Measurements from ENCODE around the gene ENAM. TPM values are rescaled to one million over a fixed set of nuclear protein-coding genes. Genes with fewer than 3 reads are reported as not detected.

ENAM gene
- total and polyA plus RNA-seq, 9 of the 15 experiments (the other 6 are each of a cell fraction or from before 2014, with no cell fraction given): 0.04 to 0.09 (median 0.04) TPM; not detected in 6

GRCh38 chr4:70654605-70655011 is 26.1 kb downstream of the ENAM start (continued):
- peak; percentile 96 for TF ChIP-seq TEAD4 (IDR thresholded peaks at IDR 0.05; ENCODE audit: low read length)
- TF ChIP-seq TEAD4 (CRISPR knock-in tag; IDR thresholded peaks at IDR 0.05; ENCODE audit: borderline replicate concordance): no peak
- no peak for TF ChIP-seq ZKSCAN1 (IDR thresholded peaks at IDR 0.05; ENCODE audit: low read depth, low read length)
- TF ChIP-seq ZNF668 (CRISPR knock-in tag; IDR thresholded peaks at IDR 0.05): no peak
- TF ChIP-seq ZBTB12 (CRISPR knock-in tag; IDR thresholded peaks at IDR 0.05): no peak
- no peak for TF ChIP-seq ZNF165 (CRISPR knock-in tag; IDR thresholded peaks at IDR 0.05; ENCODE audit: borderline replicate concordance)
- peak; percentile 85 for TF ChIP-seq EP300 (IDR thresholded peaks at IDR 0.05; ENCODE audit: low read length)
- peak in 1 of 2 experiments; percentile 73; a peak in 2 of 4 replicates for TF ChIP-seq ZMIZ1 (IDR thresholded peaks at IDR 0.05; ENCODE audit: low read depth in 2 of 2, low read length in 2 of 2)
- no peak for TF ChIP-seq ELK3 (CRISPR knock-in tag; IDR thresholded peaks at IDR 0.05)
- TF ChIP-seq E2F1 (CRISPR knock-in tag; IDR thresholded peaks at IDR 0.05): no peak
- TF ChIP-seq RCOR1 (IDR thresholded peaks at IDR 0.05; ENCODE audit: borderline replicate concordance in 1 of 2, low read depth in 2 of 2, low read length in 2 of 2): peak in 1 of 2 experiments; percentile 67; a peak in 2 of 4 replicates
- TF ChIP-seq, protein P1, sequence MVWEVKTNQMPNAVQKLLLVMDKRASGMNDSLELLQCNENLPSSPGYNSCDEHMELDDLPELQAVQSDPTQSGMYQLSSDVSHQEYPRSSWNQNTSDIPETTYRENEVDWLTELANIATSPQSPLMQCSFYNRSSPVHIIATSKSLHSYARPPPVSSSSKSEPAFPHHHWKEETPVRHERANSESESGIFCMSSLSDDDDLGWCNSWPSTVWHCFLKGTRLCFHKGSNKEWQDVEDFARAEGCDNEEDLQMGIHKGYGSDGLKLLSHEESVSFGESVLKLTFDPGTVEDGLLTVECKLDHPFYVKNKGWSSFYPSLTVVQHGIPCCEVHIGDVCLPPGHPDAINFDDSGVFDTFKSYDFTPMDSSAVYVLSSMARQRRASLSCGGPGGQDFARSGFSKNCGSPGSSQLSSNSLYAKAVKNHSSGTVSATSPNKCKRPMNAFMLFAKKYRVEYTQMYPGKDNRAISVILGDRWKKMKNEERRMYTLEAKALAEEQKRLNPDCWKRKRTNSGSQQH (CRISPR knock-in tag; IDR thresholded peaks at IDR 0.05): no peak
- peak; percentile 38; the same call in 1 of the 2 replicates for TF ChIP-seq ZEB2 (IDR thresholded peaks at IDR 0.05)
- TF ChIP-seq JUN (IDR thresholded peaks at IDR 0.05; ENCODE audit: borderline replicate concordance, low read depth, low read length): 0 out of 2 replicates have a peak, but pooled peaks have one; percentile 21
- no peak for TF ChIP-seq JUN (CRISPR knock-in tag; IDR thresholded peaks at IDR 0.05; ENCODE audit: borderline replicate concordance)
- TF ChIP-seq, protein P2, sequence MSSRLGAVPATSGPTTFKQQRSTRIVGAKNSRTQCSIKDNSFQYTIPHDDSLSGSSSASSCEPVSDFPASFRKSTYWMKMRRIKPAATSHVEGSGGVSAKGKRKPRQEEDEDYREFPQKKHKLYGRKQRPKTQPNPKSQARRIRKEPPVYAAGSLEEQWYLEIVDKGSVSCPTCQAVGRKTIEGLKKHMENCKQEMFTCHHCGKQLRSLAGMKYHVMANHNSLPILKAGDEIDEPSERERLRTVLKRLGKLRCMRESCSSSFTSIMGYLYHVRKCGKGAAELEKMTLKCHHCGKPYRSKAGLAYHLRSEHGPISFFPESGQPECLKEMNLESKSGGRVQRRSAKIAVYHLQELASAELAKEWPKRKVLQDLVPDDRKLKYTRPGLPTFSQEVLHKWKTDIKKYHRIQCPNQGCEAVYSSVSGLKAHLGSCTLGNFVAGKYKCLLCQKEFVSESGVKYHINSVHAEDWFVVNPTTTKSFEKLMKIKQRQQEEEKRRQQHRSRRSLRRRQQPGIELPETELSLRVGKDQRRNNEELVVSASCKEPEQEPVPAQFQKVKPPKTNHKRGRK (tag; IDR thresholded peaks at IDR 0.05): no peak
- peak; percentile 63; the same call in 1 of the 2 replicates for TF ChIP-seq SMARCC2 (IDR thresholded peaks at IDR 0.05; ENCODE audit: low read depth)
- no peak for TF ChIP-seq FOXJ3 (CRISPR knock-in tag; IDR thresholded peaks at IDR 0.05)
- TF ChIP-seq FOXK2 (conservative IDR thresholded peaks at IDR 0.05 in 1 of 2, IDR thresholded peaks at IDR 0.05 in 1 of 2; ENCODE audit: low read depth in 2 of 2): peak; percentile 28 to 47; a peak in 2 of 4 replicates

Measured in K562 (cell line).